HepG2 (cell line): ENCODE results near the gene PRPSAP1. TPM values are rescaled to one million over a fixed set of nuclear protein-coding genes. Genes with fewer than 3 reads are reported as not detected.
A peak's percentile ranks its signal among the peaks of the same experiment; 100 is the strongest.

Experiments used
- BATF2 ChIP-seq: sonication (generic); formaldehyde crosslinking; IDR thresholded peaks from 2 replicates; pipeline ENCODE4 v1.8.0; 2022; ENCODE audit warnings: mild to moderate bottlenecking, missing genetic modification reagents, moderate library complexity
- CTCF ChIP-seq: sonication (generic); formaldehyde crosslinking; IDR thresholded peaks from 2 replicates; pipeline ENCODE4 v1.5.0; 2020; ENCODE audit warnings: mild to moderate bottlenecking, missing genetic modification reagents, moderate library complexity
- E2F1 ChIP-seq: sonication (generic); formaldehyde crosslinking; IDR thresholded peaks from 2 replicates; pipeline ENCODE4 v1.5.0; 2020; ENCODE audit warnings: missing genetic modification reagents
- HIC2 ChIP-seq: sonication (generic); formaldehyde crosslinking; IDR thresholded peaks from 2 replicates; pipeline ENCODE4 v1.9.0; 2022; ENCODE audit warnings: low read depth, missing genetic modification reagents
- NFE2L1 ChIP-seq: sonication (generic); formaldehyde crosslinking; IDR thresholded peaks from 2 replicates; pipeline ENCODE4 v1.4.0; 2020; ENCODE audit warnings: missing genetic modification reagents, mild to moderate bottlenecking, borderline replicate concordance
- RFXANK ChIP-seq: IDR thresholded peaks from 2 replicates; pipeline ENCODE4 v1.6.1; 2016
- RXRA ChIP-seq: sonication (generic); formaldehyde crosslinking; IDR thresholded peaks from 2 replicates; pipeline ENCODE4 v1.5.1; 2020; ENCODE audit warnings: missing genetic modification reagents
- SIN3A ChIP-seq: IDR thresholded peaks from 2 replicates; pipeline ENCODE4 v1.6.1; 2011; ENCODE audit warnings: low read depth, mild to moderate bottlenecking, control low read depth, low read length, borderline replicate concordance
- SP5 ChIP-seq: IDR thresholded peaks from 2 replicates; pipeline ENCODE4 v1.6.1; 2016; ENCODE audit warnings: low read depth, borderline replicate concordance
- TCF7 ChIP-seq: sonication (generic); IDR thresholded peaks from 2 replicates; pipeline ENCODE4 v1.6.1; 2016; ENCODE audit warnings: antibody characterized with exemption, low read depth
- ZBTB10 ChIP-seq: sonication (generic); formaldehyde crosslinking; IDR thresholded peaks from 2 replicates; pipeline ENCODE4 v1.4.0; 2020; ENCODE audit warnings: missing genetic modification reagents, borderline replicate concordance
- ZFP91 ChIP-seq: sonication (generic); formaldehyde crosslinking; IDR thresholded peaks from 2 replicates; pipeline ENCODE4 v1.9.0; 2022; ENCODE audit warnings: missing genetic modification reagents, mild to moderate bottlenecking, borderline replicate concordance
- ZNF263 ChIP-seq: sonication (generic); formaldehyde crosslinking; IDR thresholded peaks from 2 replicates; pipeline ENCODE4 v1.4.0; 2020; ENCODE audit warnings: missing genetic modification reagents
- ZNF574 ChIP-seq: sonication (generic); formaldehyde crosslinking; IDR thresholded peaks from 2 replicates; pipeline ENCODE4 v1.4.0; 2020; ENCODE audit warnings: missing genetic modification reagents
- polyA plus RNA-seq, 8 experiments: library from polyadenylated mRNA; depleted of rRNA in 3 of 8; stranded (reverse) in 7 of 8; unstranded in 1 of 8; fragments of >200 nt; fragmentation: Illumina TruSeq in 4 of 8; extraction: Trizol in 4 of 8; gene quantifications; 2 replicates each; pipeline versions ENCODE4 v1.2.1 to v1.2.3, GENCODE V29; 2011 to 2016; ENCODE audit warnings: low read depth in 4 of 8, missing spikeins in 1 of 8, mixed read lengths in 1 of 8; ENCODE audit not compliant: insufficient read depth in 1 of 8
- total RNA-seq, 5 experiments: library from RNA; depleted of rRNA; stranded (reverse); fragments of >200 nt; fragmentation: Illumina TruSeq; extraction: Trizol; gene quantifications; 2 replicates each; pipeline ENCODE4 v1.2.3, GENCODE V29; 2016; ENCODE audit warnings: low read depth in 1 of 5

PRPSAP1 gene
- total and polyA plus RNA-seq, 2 of the 13 experiments (the other 11 are each of a cell fraction or from before 2014, with no cell fraction given): 91.1 to 314 TPM

GRCh38 chr17:76388966-76389888 is 35.5 kb upstream of the PRPSAP1 start (continued):
- TF ChIP-seq ZBTB10 (CRISPR knock-in tag): no peak
- TF ChIP-seq HIC2 (CRISPR knock-in tag): peak; percentile 19; the same call in 1 of the 2 replicates
- no peak for TF ChIP-seq ZNF263
- TF ChIP-seq SIN3A: no peak
- TF ChIP-seq CTCF (CRISPR knock-in tag): peak; percentile 52
- peak; percentile 29; the same call in 1 of the 2 replicates for TF ChIP-seq ZNF574 (CRISPR knock-in tag)
- no peak for TF ChIP-seq NFE2L1
- no peak for TF ChIP-seq RFXANK
- TF ChIP-seq ZFP91 (CRISPR knock-in tag): peak; percentile 16; the same call in 1 of the 2 replicates
- no peak for TF ChIP-seq SP5 (CRISPR knock-in tag)
- no peak for TF ChIP-seq RXRA (CRISPR knock-in tag)
- TF ChIP-seq E2F1: no peak
- TF ChIP-seq TCF7: no peak
- no peak for TF ChIP-seq BATF2 (CRISPR knock-in tag)
